RPMI8226 (cell line): ENCODE measurements around the gene LDHAL6B.
A peak's percentile ranks its signal among the peaks of the same experiment; 100 is the strongest.

ENCODE experiments used
- DNase-seq: peaks from one replicate; pipeline ENCODE4 v3.0.0-alpha.2; 2015

Gene LDHAL6B

GRCh38 chr15:59178151-59178695 is 28.4 kb upstream of the LDHAL6B start:
- peak; percentile 86 for DNase-seq

DNA sequence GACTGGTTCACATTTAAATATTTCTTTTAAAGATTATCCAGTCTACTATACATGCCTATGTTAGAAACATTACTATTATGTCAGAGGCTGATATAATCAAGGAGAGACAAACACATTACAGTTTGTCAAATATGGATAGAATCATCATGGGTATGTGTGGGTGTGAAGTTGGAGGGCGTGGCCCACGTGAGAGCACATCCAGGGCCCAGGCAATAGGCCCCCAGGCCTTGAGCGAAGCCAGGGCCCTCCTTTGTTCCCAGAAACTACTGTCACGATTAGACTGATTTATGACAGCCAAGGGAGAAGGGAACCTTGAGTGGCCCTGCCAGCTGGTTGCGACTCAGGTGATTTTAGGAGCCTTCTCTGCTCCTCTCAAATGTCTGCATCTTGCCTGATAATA is 26.9 kb upstream of the LDHAL6B start:
- DNase-seq = no peak

- DNase-seq = no peak
These were observed 25.6 kb upstream of the LDHAL6B start for GRCh38 chr15:59180945-59181600.

GRCh38 chr15:59185725-59186124 is 20.9 kb upstream of the LDHAL6B start:
- peak; percentile 19 for DNase-seq

GRCh38 chr15:59186501-59186900 is 20.1 kb upstream of the LDHAL6B start:
- no peak for DNase-seq

- no peak for DNase-seq
These were observed 17.4 kb upstream of the LDHAL6B start for GRCh38 chr15:59189241-59189640.

GRCh38 chr15:59190291-59190690 is 16.4 kb upstream of the LDHAL6B start:
- no peak for DNase-seq

DNA sequence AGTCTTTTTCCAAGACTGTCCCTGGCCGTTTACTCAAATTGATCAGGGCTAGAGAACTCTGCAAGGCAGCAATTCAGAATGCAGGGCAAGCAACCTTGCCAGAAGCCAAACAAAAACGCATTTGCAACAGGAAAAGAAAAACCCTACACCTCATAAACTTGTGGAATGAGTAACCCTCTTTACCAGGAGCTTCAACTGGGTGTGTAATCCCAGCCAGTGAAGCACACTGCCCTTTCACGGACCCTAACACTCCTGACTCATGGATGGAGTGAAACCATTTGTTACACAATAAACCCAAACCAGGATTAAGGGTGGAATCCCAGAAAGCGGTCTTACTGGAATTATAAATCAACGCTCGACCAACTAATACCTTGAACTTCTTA is 14.8 kb upstream of the LDHAL6B start:
- DNase-seq = no peak

- DNase-seq = no peak
These were observed 11.9 kb upstream of the LDHAL6B start for GRCh38 chr15:59194639-59195325.

- no peak for DNase-seq
These were observed 10.2 kb upstream of the LDHAL6B start for GRCh38 chr15:59196416-59196815.

DNA sequence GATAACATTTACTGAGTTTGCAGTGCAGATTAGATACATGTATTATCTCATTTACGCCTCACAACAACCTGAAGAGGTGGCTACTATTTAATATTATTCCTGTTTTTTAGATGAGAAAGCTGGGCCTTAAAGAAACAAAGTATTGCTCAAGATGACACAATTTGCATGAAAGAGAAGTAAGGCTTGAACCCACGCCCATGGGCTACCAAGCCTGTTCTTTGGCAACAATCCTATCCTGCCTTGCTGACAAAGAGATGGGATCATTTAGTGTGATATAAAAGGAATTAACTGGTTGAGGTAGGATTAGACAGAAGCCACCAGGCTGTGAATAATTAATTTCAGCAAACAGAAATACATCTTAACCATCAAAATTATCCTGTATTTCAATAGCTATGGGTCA is 9.2 kb upstream of the LDHAL6B start:
- no peak for DNase-seq

- DNase-seq = no peak
These were observed 6.8 kb upstream of the LDHAL6B start for GRCh38 chr15:59199626-59200465.

DNA sequence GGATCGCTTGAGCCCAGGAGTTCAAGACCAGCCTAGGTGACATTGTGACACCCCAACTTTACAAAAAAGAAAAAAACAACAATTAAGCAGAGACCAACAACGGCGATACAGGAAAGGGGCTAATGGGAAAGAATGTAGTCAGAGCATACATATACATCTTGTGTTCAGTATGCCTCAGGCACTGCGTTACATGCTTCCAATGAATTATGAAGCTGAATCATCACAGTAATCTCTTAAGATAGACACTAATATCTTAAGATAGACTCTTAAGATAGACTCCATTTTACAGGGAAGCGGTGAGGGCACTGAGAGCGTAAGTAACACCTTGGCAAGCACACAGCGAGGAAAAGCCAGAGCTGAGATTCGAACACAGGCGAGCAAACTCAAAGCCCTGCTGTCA is 6.1 kb upstream of the LDHAL6B start:
- DNase-seq = no peak

- no peak for DNase-seq
These were observed 3.6 kb upstream of the LDHAL6B start for GRCh38 chr15:59203008-59203407.

- no peak for DNase-seq
These were observed 3.0 kb upstream of the LDHAL6B start for GRCh38 chr15:59203657-59204056.

DNA sequence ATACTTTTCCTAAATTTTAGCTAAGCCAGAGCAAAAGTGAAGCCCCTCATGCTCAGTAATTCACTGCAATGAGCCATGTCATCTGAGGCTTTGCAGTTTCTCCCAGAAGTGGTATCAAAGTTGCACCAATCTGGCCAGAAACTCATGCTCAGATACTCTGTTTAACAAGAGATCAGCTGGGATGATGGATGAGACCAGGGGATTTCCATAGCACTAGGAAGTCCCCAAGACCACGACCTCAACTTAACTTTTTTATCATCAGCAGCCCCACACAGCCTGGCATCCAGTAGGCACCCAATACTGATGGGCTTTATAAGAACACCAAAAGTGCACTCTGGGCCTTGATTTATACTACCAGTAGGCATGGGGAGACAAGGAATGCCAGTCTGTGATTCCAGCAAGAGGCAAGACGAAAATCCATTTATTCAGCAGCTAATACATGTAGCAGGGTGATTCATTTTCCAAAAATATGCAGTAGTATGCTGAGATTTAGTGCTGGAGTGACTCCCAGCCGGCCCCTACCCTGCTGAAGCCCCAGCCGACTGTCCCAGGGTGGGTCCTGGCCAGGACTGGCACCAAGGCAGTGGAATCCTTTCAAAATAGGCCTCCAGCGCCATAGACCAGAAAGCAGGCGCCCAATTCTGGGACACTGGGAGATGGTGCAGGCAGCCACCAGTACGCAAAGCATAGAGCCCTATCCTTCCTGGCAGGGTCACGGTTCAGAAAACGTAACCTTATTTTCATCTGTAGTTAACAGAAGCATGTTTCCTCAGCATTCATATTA is 612 bp upstream of the LDHAL6B start:
- no peak for DNase-seq

DNA sequence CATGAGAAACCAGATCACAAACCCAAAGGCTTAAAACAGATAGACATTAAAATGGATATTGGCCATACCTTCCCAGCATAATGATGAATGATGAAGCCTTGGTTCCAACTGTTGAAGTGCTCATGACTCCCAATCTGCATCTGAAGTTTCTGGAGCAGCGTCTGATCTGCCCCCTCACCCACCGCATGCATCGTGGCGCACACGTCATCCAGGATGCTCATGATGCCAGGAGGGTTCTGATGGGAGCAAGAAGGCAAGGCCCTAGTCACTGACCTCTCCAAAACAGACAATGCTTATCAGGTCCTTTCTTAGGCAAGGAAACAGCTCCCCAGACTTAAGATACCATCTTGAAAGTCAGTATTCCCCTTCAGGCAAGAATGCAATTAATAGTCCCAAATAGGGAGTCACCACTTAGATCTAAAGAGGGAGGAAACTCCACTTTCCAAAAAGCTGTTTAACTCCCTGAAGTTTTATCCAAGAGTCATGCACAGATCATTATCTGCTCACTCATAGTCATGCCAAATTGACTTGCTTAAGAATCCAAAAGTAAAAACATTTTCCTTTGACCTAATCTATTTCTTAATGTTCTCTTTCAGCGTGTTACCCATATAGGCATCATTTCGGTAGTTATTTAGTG is 2.1 kb downstream of the LDHAL6B start:
- DNase-seq = no peak

DNA sequence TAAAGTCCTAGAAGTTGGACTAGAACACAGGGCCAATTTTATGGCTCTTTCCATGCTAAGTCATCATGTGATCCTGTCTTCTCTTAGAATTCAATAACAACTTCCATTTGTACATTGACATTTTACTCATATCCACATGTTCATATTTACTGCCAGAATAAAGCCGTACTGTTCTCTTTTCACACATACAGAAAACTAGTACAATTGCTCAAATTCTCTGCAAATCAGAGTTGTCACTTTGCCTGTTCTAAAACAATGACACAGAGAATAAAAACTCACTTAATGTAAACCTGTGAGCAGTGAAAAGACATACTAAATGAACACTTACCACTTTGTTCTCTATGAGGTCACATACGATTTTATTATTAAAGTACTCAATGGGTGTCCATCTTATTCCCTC is 3.5 kb downstream of the LDHAL6B start:
- no peak for DNase-seq

DNA sequence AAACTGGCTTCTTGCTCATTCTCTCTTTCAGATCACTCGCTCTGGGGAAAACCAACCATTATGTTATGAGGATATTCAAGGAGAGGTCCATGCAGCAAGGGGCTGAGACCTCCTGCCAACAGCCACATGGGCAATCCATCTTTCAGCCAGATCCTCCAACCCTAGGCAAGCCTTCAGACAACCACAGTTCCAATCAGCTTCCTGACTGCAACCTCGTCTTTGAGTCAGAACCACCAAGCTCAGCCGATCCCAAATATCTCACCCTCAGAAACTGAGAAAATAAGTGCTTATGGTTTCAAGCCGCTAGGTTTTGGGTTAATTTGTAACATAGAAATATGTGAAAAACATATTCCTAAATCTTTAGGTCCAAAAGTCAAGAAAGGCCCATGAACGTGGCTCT is 10.3 kb downstream of the LDHAL6B start:
- DNase-seq = no peak

DNA sequence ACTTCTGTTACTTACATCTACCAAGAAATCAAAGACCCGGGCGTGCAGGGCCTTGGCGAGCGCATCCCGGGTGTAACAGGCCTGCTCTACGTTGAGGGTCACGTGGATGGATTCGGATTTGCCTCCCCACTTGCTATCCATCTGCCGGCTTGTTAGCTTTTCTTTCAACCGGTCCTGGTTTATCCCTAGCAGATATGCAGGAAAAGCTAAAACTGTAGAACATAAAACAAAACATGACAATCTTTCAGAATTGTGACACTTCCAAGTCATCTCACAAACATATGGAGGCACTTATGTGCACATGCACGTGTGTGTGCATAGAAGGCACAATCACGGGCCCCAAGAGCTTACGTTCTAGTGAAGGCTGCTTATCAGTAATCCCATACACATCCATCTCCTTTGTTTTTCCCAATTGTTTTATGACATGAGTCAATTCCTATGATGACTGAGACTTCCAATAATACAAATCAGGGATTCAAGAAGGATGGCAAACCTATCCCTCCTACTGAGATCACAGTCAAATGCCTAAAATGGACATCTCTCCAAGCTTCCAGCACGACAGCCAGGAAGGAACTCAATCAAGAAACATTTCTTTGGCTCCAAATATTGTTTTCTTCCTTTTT is 11.3 kb downstream of the LDHAL6B start:
- DNase-seq = no peak

DNA sequence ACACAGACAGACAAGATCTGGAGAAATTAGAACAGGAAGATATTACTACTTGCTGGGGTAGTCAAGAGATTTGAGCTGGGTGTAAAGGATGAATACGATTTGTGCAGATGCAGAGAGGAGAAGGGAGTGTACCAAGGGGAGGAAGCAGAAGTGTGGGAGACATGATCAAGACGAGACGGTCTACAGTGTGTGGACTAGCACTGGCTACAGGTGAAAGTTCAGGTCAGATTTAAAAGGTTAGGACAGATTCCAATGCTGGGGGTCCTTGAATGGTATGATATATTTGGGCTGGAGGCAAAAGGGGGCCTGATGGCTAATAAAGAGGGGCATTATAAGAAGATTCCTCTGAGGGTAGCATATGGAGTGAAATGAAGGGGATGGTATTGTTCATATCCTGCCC is 12.1 kb downstream of the LDHAL6B start:
- DNase-seq = no peak
